Erythroblast (primary cell): Measurements from ENCODE around the gene ZSWIM6.

Experiments used
- GATA1 ChIP-seq: IDR thresholded peaks from 2 replicates; pipeline ENCODE4 v1.6.1; 2011; ENCODE audit warnings: low read depth, mild to moderate bottlenecking, control low read depth, low read length, moderate library complexity
- POLR2A ChIP-seq: IDR thresholded peaks from 2 replicates; pipeline ENCODE4 v1.6.1; 2011; ENCODE audit warnings: mild to moderate bottlenecking, low read length

DNA sequence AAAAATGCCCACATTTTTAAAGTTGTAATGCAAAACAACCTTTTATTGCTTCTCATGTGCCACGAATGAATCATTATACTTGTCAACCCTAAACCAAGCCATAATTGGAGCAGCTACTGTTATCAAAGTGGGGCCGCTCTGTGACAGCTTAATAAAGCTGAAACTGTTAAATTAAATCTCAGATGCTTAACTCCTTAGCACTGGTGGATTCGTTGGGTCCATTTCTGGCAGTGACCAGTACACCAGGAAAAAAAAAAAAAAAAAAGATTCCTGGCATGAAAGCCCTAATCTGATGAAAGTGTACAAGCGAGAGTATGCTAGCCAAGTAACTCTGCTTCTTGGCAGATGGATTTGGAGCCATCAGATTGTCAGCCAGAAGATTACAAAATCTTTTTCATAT is 164.8 kb downstream of the ZSWIM6 start:
- TF ChIP-seq POLR2A: no peak
- TF ChIP-seq GATA1: no peak
